Upper lobe of right lung (tissue), 1 donor: ENCODE measurements around the gene CES3. TPM values are rescaled to one million over a fixed set of nuclear protein-coding genes. Genes with fewer than 3 reads are reported as not detected.
A peak's percentile ranks its signal among the peaks of the same experiment; 100 is the strongest.

Experiments used
- ATAC-seq: fragments of 200-7000 bp; cut with Tn5 transposase; one replicate; pipeline ENCODE4 v1.9.1; 2020; ENCODE audit warnings: mild to moderate bottlenecking, moderate library complexity
- DNase-seq: peaks from one replicate; pipeline ENCODE4 v3.0.0-alpha.2; 2020
- H3K27ac ChIP-seq: fragments of 200-600 bp; one replicate; pipeline ENCODE4 v1.8.0; 2022
- H3K27me3 ChIP-seq: fragments of 200-600 bp; one replicate; pipeline ENCODE4 v1.8.0; 2022; ENCODE audit warnings: mild to moderate bottlenecking
- H3K36me3 ChIP-seq: fragments of 200-600 bp; one replicate; pipeline ENCODE4 v1.8.0; 2022
- H3K4me1 ChIP-seq: fragments of 200-600 bp; one replicate; pipeline ENCODE4 v1.8.0; 2022
- H3K4me3 ChIP-seq: fragments of 200-600 bp; one replicate; pipeline ENCODE4 v1.8.0; 2022; ENCODE audit warnings: mild to moderate bottlenecking
- H3K9me3 ChIP-seq: fragments of 200-600 bp; one replicate; pipeline ENCODE4 v1.8.0; 2022
- intact Hi-C: fragments of 100-400 bp; cut with DNase I; formaldehyde crosslinking; loops from one replicate; pipeline ENCODE4 v1.11.0; 2022
- total RNA-seq: library from RNA; stranded (reverse); fragmentation: NEBNext Ultra II Directional; extraction: Animal tissue kit (Norgen Biotek cat#: 25700); gene quantifications from one replicate; pipeline ENCODE4 v1.2.1, GENCODE V29; 2021
- TF ChIP-seq, protein P1 (sequence below): fragments of 200-600 bp; IDR thresholded peaks from one replicate; pipeline ENCODE4 v1.8.0; 2022; ENCODE audit warnings: antibody characterized with exemption
- donor health status: DM: no; HTN: yes; CAD: no; lungs with severe emphysema.

The CES3 gene
- total RNA-seq, 1 donor from 2014 or later, result 3.4 TPM

DNA sequence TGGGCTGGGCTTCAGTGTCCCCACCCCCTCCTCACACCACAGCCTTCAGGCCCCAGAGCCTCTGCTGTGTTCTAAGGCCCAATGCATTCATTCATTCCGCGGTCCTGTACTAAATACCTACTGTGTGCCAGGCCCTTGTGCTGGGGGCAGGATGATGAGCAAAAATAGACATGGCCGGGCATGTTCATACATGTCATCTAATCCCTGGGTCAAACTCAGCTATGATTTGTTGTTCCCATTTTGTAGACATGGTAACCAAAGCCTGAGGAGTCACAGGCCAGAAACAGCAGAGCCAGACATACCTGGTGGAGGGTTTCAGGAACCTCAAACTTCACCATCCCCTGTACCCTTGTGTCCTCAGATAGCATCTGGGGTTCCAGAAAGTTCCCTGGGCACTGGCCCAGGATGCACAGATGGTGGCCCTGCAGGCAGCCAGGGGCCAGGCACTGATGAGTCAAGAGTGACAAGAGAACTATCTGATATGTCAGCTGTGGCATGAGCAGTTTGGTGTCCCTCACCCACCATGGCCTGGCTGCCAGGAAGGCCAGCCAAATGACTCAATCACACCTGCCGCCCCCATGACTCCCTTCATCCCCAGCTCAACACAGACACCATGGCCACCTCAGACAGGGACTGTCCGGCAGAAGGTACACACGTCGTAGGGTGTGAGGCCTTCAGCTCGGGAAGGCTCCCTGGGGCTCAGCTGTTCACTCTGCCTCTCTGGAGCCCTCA lies 33.0 kb upstream of the CES3 start:
- Histone ChIP-seq H3K4me1 (peaks cover 41% of the 10 kb centered on the region), H3K27ac (peak overlapping the region; percentile 79), H3K9me3 (no peaks in the 10 kb centered on the region), H3K36me3 (peaks cover 13% of the 10 kb centered on the region), H3K27me3 (peaks cover 5% of the 10 kb centered on the region), H3K4me3 (no peak overlapping the region)
- ATAC-seq (no peak), DNase-seq (no peak)
- intact Hi-C loops, result no loop called here
- TF ChIP-seq, protein P1, sequence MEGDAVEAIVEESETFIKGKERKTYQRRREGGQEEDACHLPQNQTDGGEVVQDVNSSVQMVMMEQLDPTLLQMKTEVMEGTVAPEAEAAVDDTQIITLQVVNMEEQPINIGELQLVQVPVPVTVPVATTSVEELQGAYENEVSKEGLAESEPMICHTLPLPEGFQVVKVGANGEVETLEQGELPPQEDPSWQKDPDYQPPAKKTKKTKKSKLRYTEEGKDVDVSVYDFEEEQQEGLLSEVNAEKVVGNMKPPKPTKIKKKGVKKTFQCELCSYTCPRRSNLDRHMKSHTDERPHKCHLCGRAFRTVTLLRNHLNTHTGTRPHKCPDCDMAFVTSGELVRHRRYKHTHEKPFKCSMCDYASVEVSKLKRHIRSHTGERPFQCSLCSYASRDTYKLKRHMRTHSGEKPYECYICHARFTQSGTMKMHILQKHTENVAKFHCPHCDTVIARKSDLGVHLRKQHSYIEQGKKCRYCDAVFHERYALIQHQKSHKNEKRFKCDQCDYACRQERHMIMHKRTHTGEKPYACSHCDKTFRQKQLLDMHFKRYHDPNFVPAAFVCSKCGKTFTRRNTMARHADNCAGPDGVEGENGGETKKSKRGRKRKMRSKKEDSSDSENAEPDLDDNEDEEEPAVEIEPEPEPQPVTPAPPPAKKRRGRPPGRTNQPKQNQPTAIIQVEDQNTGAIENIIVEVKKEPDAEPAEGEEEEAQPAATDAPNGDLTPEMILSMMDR, result no peak

DNA sequence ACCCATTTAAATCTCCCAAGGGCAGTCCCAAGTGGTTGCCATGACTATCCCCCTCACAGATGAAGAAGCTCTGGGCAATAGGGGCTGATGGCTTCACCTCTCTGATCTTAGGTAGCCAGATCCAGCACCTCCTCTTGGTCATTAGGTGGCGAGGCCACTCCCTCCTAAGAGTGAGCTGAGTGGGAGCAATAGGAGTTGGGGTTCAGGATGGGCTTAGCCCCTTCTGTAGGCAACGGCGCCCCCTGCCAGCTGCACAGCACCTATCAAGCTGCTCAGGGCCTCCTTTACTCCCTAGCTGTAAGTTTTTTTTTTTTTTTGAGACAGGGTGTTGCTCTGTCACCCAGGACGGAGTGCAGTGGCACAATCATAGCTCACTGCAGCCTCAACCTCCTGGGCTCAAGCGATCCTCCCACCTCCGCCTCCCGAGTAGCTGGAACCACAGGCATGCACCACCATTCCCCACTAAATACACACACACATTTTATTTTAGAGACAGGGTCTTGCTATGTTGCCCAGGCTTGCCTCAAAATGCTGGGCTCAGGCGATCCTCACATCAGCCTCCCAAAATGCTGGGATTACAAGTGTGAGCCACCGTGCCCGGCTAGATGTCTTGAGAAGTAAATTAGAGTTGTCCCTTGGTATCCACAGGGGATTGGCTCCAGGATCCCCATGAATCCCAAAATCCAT lies 32.2 kb upstream of the CES3 start:
- Histone ChIP-seq H3K4me1 (peaks cover 46% of the 10 kb centered on the region), H3K27ac (peak overlapping the region; percentile 11), H3K36me3 (peaks cover 13% of the 10 kb centered on the region), H3K9me3 (no peaks in the 10 kb centered on the region), H3K27me3 (peaks cover 5% of the 10 kb centered on the region), H3K4me3 (no peak overlapping the region)
- DNase-seq, result no peak
- TF ChIP-seq, protein P1, result peak; percentile 31
- no peak for ATAC-seq
- intact Hi-C loops, result no loop called here

DNA sequence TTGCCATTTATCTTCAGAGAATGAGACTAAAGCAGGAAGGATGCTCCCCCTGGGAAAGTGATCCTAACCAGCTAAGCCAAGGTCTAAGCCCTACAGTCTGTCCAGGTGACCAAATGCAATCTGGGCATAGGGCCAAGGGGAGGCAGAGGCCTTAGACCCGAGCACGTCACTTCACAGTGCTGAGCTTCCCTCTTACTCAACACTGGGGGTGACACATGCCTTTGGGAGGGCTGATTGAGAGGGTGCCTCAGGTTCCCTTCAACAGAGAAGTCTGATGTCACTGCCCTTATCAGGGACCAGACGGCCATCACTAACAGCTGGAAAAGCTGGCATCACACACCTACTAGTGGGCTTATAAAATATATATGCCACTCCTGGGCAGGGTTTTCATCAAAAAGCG lies 30.9 kb upstream of the CES3 start:
- H3K4me1 ChIP-seq, result peaks cover 37% of the 10 kb centered on the region

DNA sequence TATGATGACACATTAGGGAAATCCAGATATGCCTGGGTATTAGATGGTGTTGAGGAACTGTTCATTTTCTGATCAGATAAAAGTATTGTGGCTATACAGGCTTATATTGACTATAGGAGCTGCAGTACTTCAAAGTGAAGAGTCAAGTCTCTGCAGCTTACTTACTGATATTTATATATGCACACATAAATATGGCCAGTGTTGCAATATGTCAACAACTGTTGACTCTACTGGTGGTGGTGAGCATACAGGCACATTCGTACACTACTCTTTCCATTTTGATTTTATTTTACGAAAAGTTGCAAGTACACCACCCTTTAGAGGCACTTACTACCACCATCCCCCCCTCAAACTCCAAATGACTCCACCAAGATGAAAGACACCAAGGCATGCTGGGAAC lies 29.4 kb upstream of the CES3 start:
- TF ChIP-seq, protein P1, result no peak
- intact Hi-C loops, result no loop called here
- Histone ChIP-seq H3K9me3 (no peaks in the 10 kb centered on the region), H3K36me3 (peaks cover 13% of the 10 kb centered on the region), H3K27ac (no peak overlapping the region), H3K4me3 (no peak overlapping the region), H3K27me3 (no peaks in the 10 kb centered on the region), H3K4me1 (peaks cover 46% of the 10 kb centered on the region)
- ATAC-seq (no peak), DNase-seq (no peak)

More for the DNA sequence above, 30.9 kb upstream of the CES3 start:
- TF ChIP-seq, protein P1, result no peak
- intact Hi-C loops, result no loop called here
- no peak for DNase-seq
- Histone ChIP-seq H3K36me3 (peaks cover 13% of the 10 kb centered on the region), H3K27me3 (no peaks in the 10 kb centered on the region), H3K9me3 (no peaks in the 10 kb centered on the region), H3K4me3 (no peak overlapping the region), H3K27ac (no peak overlapping the region)
- ATAC-seq, result no peak

DNA sequence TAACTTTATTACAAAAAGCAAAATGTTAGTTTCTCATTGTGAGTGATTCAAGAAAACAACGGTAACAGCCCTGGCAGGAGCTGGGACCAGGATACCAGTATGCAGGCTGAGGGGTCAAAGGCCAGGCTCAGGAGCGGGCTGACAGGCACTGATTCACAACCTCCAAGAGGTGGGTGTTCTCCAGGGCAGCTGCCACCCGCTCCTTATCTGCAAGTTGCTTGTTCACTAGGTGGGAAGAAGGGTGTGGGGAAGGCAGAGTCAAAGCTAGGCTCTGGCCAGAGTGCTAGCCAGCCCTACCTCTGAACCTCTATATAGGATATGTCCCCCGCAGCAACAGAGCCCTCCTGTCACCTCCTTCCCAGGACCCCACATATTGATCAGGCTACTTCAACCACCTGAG lies 29.0 kb upstream of the CES3 start:
- DNase-seq (no peak), ATAC-seq (no peak)
- Histone ChIP-seq H3K27ac (no peak overlapping the region), H3K36me3 (peaks cover 13% of the 10 kb centered on the region), H3K4me1 (peaks cover 45% of the 10 kb centered on the region), H3K9me3 (no peaks in the 10 kb centered on the region), H3K4me3 (no peak overlapping the region), H3K27me3 (no peaks in the 10 kb centered on the region)
- intact Hi-C loops, result no loop called here
- TF ChIP-seq, protein P1, result no peak
